Endothelial cell of umbilical vein (primary cell): Measurements from ENCODE around the gene GOLGA6L1. TPM values are rescaled to one million over a fixed set of nuclear protein-coding genes. Genes with fewer than 3 reads are reported as not detected.
"Not testable (repeated sequence)": the region's sequence is repeated elsewhere in the genome, so short reads cannot be mapped to it uniquely, and the experiment has no call there.

Source experiments
- BruUV-seq: library from RNA; stranded (reverse); fragments of 400-500 nt; replicated peaks from 2 replicates; lab custom pipeline; 2021; lab: Mats Ljungman, UMichigan
- CTCF ChIA-PET: fragments of 300-600, 350-600 bp; sonication (Branson Sonifier 250); formaldehyde crosslinking; loops from one replicate; lab custom pipeline; 2021; ENCODE audit warnings: antibody characterized with exemption, inconsistent platforms; lab: Charles Lee
- POLR2A ChIA-PET: fragments of 300-600, 350-600 bp; sonication (Branson Sonifier 250); formaldehyde crosslinking; loops from one replicate; lab custom pipeline; 2021; ENCODE audit warnings: antibody characterized with exemption, inconsistent platforms; lab: Charles Lee
- DNase-seq: peaks from one replicate; pipeline ENCODE4 v3.0.0-alpha.2; 2011; ENCODE audit warnings: low read depth, low spot score
- FAIRE-seq: peaks from 2 replicates; lab custom pipeline; 2011; peaks lifted over from hg19 to GRCh38; lab: Jason Lieb, UNC
- H2AFZ ChIP-seq: 2 replicates; pipeline ENCODE4 v1.6.0; 2012; ENCODE audit warnings: low read depth, low read length, control low read depth, inconsistent platforms
- H3K27ac ChIP-seq: 2 replicates; pipeline ENCODE4 v1.5.1; 2011; ENCODE audit warnings: low read depth, mild to moderate bottlenecking, control low read depth, low read length, moderate library complexity; ENCODE audit not compliant: insufficient read depth
- H3K27me3 ChIP-seq, 2 experiments: 2 replicates each; pipeline versions ENCODE4 v1.6.0 to v1.6.1; 2011; ENCODE audit warnings: low read length in 2 of 2, mixed read lengths in 1 of 2; ENCODE audit not compliant: control insufficient read depth in 2 of 2, insufficient read depth in 2 of 2
- H3K36me3 ChIP-seq, 2 experiments: 2 replicates in 1 of 2; 3 replicates in 1 of 2; pipeline ENCODE4 v1.5.1; 2011; ENCODE audit warnings: low read length in 2 of 2, mild to moderate bottlenecking in 1 of 2, moderate library complexity in 1 of 2; ENCODE audit not compliant: control insufficient read depth in 2 of 2, insufficient read depth in 2 of 2; ENCODE audit errors: extremely low read depth in 1 of 2
- H3K4me1 ChIP-seq: 3 replicates; pipeline ENCODE4 v1.5.1; 2011; ENCODE audit warnings: mild to moderate bottlenecking, low read length; ENCODE audit not compliant: control insufficient read depth, insufficient read depth; ENCODE audit errors: extremely low read depth
- H3K4me2 ChIP-seq: 2 replicates; pipeline ENCODE4 v1.6.1; 2011; ENCODE audit warnings: low read length, control low read depth, mixed read lengths; ENCODE audit not compliant: insufficient read depth
- H3K4me3 ChIP-seq, 3 experiments: fragments of 200-600 bp in 1 of 3; sonication (generic), shearing (Covaris generic) in 1 of 3; replicated peaks in 1 of 3; 2 replicates each; pipeline ENCODE4 v1.5.1; 2011 to 2016; ENCODE audit warnings: control low read depth in 3 of 3, low read length in 3 of 3, mild to moderate bottlenecking in 2 of 3, inconsistent platforms in 1 of 3, low read depth in 1 of 3, moderate library complexity in 1 of 3; ENCODE audit not compliant: insufficient read depth in 1 of 3
- H3K79me2 ChIP-seq: 2 replicates; pipeline ENCODE4 v1.6.0; 2012; ENCODE audit warnings: low read length, inconsistent platforms; ENCODE audit not compliant: control insufficient read depth, insufficient read depth
- H3K9ac ChIP-seq: replicated peaks from 2 replicates; pipeline ENCODE3; 2011; ENCODE audit warnings: low read length, control low read depth; ENCODE audit not compliant: insufficient read depth; ENCODE audit errors: extremely low read depth
- H3K9me1 ChIP-seq: replicated peaks from 3 replicates; pipeline ENCODE4 v1.6.0; 2011; ENCODE audit warnings: mild to moderate bottlenecking, low read length; ENCODE audit not compliant: control insufficient read depth, insufficient read depth; ENCODE audit errors: extremely low read depth
- H3K9me3 ChIP-seq: replicated peaks from 2 replicates; pipeline ENCODE4 v1.5.1; 2012; ENCODE audit warnings: low read length, inconsistent platforms; ENCODE audit not compliant: control insufficient read depth, insufficient read depth
- H4K20me1 ChIP-seq: replicated peaks from 2 replicates; pipeline ENCODE3; 2011; ENCODE audit warnings: mild to moderate bottlenecking, low read length; ENCODE audit not compliant: control insufficient read depth, insufficient read depth; ENCODE audit errors: extremely low read depth
- dilution Hi-C: fragments of 300-500 bp; cut with MboI; formaldehyde crosslinking; loops from one replicate; pipeline ENCODE4 v1.15.0; 2019; ENCODE audit warnings: low sequenced_read_pairs; ENCODE audit not compliant: extremely low pct_ligation_motif_present
- intact Hi-C: fragments of 100-400 bp; cut with micrococcal nuclease; formaldehyde crosslinking; loops from one replicate; pipeline ENCODE4 v1.10.0; 2022
- polyA plus RNA-seq, 4 experiments: library from polyadenylated mRNA; depleted of rRNA in 3 of 4; stranded (reverse) in 3 of 4; unstranded in 1 of 4; fragments of >200 nt; gene quantifications; 2 replicates each; pipeline versions ENCODE4 v1.2.1 to v1.2.3, GENCODE V29; 2011 to 2012; ENCODE audit warnings: missing spikeins in 1 of 4
- total RNA-seq: library from RNA; stranded (reverse); gene quantifications from 2 replicates; pipeline ENCODE4 v1.2.3, GENCODE V29; 2021

Gene GOLGA6L1
- total and polyA plus RNA-seq, 2 donors (not counting 3 experiments of a cell fraction or from before 2014, with no cell fraction given) = not detected

- H2AFZ ChIP-seq, H4K20me1 ChIP-seq, H3K4me2 ChIP-seq, POLR2A ChIA-PET, H3K27me3 ChIP-seq, H3K79me2 ChIP-seq, H3K27ac ChIP-seq, H3K9me3 ChIP-seq, intact Hi-C loops, H3K9ac ChIP-seq, dilution Hi-C loops, DNase-seq, H3K4me3 ChIP-seq, H3K4me1 ChIP-seq, H3K9me1 ChIP-seq, FAIRE-seq, BruUV-seq, H3K36me3 ChIP-seq, CTCF ChIA-PET: not testable (repeated sequence)
Measured at GRCh38 chr15:23176683-23177082, 40.1 kb upstream of the GOLGA6L1 start.

- H2AFZ ChIP-seq, H3K4me2 ChIP-seq, H3K4me1 ChIP-seq, CTCF ChIA-PET, H3K4me3 ChIP-seq, intact Hi-C loops, POLR2A ChIA-PET, H3K9me1 ChIP-seq, H4K20me1 ChIP-seq, BruUV-seq, H3K79me2 ChIP-seq, H3K9me3 ChIP-seq, DNase-seq, dilution Hi-C loops, H3K27ac ChIP-seq, H3K27me3 ChIP-seq, FAIRE-seq, H3K9ac ChIP-seq, H3K36me3 ChIP-seq: not testable (repeated sequence)
Measured at GRCh38 chr15:23175606-23176005, 39.0 kb upstream of the GOLGA6L1 start.

DNA sequence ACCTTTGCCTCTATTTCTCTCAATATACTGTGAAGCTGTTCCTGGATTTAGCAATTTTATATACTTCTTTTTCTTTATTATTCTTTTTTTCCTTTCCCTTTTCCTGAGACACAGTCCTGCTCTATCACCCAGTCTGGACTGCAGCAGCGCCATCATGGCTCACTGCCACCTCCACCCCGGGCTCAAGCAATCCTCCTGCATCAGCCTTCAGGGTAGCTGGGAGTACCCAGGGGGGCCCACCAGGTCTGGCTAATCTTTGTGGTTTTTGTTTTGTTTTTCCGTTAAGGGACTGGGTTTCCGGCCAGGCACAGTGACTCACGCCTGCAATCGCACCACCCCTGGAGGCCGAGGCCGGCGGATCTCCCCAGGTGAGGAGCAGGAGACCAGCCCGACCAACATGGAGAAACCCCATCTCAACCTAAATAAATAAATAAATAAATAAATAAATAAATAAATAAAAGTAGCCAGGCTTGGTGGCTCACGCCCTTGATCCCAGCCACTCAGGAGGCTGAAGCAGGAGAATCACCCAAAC, 38.1 kb upstream of the GOLGA6L1 start:
- H3K4me1 ChIP-seq, POLR2A ChIA-PET, H3K36me3 ChIP-seq, H3K27ac ChIP-seq, H3K4me2 ChIP-seq, H3K9me3 ChIP-seq, FAIRE-seq, H4K20me1 ChIP-seq, H3K4me3 ChIP-seq, H2AFZ ChIP-seq, H3K9me1 ChIP-seq, H3K9ac ChIP-seq, H3K79me2 ChIP-seq, CTCF ChIA-PET, BruUV-seq, intact Hi-C loops, DNase-seq, dilution Hi-C loops, H3K27me3 ChIP-seq: not testable (repeated sequence)

GRCh38 chr15:23132787-23133186, 3.8 kb downstream of the GOLGA6L1 start:
- DNase-seq, H3K9me1 ChIP-seq, H3K9ac ChIP-seq, H3K4me2 ChIP-seq, H3K4me1 ChIP-seq, H4K20me1 ChIP-seq, H3K27me3 ChIP-seq, intact Hi-C loops, H2AFZ ChIP-seq, H3K79me2 ChIP-seq, CTCF ChIA-PET, POLR2A ChIA-PET, H3K27ac ChIP-seq, H3K36me3 ChIP-seq, H3K4me3 ChIP-seq, BruUV-seq, H3K9me3 ChIP-seq, FAIRE-seq, dilution Hi-C loops: not testable (repeated sequence)
